GM19193 (cell line): ENCODE results near the gene CYLD.

Source experiments
- POLR2A ChIP-seq: IDR thresholded peaks from 4 replicates; pipeline ENCODE4 v1.6.1; 2011; ENCODE audit not compliant: insufficient read depth, insufficient read length; ENCODE audit errors: extremely low read depth

The CYLD gene

DNA sequence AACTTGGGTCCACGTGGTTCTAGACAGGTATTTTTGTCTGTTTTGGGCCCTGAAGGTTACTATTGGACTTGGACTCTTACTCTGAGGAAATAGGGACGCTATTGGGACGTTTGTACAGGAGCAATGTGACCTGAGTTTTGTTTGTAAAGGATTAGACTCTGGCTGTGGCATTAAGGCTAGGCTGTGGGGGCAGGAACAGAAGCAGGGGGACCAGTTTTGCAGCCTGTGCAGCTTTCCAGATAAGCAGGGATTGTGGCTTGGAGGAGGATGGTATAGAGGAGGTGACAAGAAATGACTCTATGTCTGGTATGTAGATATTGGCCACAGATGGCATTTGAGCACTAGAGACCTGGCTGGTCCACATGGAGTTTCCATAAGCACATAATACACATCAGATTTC lies 35.6 kb upstream of the CYLD start:
- TF ChIP-seq POLR2A, result no peak

DNA sequence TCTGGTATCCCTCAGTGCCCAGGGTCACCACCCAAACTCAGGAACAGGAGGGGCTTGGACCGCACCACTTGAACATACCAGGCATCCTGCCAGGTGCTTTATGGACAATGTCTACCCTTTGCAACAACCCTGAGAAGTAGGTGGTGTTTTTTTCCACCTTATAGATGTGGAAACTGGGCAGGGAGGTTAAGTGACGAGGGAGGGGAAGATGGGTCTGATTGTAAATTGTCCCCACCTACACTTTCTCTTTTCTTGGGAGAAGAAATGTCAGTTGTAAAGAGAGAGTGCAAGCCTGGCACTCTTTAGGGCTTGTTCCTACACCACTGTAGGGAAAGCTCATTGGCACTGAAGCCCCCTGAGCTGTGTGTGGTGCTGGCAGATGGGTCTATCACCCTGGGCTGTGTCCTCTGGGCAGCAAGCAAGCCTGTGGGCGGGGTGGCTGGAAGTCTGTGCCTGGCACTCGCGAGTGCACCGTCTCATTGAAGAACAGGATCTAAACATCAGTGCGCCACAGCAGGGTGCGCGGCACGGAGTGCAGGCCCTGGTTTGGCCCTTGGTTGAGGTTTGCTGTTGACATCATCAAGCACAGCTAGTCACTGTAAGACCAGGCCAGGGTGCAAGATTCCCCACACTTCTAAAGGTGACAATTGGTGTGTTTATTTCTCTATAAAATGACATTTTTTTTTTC lies 33.4 kb upstream of the CYLD start:
- no peak for TF ChIP-seq POLR2A

DNA sequence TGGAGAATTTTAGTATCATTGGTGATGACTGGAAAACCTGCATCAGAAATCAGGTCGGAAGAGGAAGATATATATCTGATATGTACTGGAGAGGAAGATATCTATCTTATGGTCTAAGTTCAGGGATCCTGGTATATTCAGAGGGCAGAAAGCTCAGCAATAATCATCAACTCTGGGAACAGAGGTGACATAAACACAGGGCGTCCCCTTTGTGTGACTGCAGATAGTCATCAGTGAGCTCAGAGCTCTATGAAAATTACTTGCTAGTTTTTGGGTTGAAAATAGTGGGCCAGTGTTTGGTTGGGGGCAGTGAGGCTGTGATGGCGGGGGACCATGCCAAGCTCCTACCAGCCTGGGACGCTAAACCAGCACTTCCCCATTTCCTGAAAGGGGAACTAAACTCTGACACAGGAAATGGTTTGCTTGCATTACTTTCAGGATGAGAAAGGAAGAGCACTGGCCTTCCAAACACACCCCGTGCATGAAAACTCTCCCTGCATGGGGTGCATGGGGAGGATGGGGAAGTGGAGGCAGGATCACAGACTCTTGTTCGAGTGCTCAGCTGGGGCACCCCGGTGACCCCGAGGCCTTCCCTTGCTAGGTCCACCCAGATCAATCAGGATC lies 32.7 kb upstream of the CYLD start:
- TF ChIP-seq POLR2A, result no peak

DNA sequence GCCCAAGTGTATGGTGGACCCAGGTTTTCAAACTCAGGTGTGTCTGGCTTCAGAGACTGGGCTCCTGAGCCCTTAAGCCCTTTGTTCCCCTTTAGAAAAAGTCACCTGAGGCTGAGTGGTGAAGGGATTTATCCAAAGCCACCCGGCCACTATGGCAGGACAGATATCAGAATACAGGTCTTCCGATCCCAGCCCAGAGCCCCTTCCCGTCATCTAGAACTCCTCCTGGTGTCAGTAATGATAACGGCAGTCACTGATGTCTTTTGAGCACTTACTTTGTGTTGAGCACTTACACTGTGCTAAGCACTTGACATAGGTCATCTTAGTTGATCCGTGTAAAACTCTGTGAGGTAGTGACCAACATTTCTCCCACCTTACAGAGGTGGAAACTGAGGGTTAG lies 31.9 kb upstream of the CYLD start:
- no peak for TF ChIP-seq POLR2A

DNA sequence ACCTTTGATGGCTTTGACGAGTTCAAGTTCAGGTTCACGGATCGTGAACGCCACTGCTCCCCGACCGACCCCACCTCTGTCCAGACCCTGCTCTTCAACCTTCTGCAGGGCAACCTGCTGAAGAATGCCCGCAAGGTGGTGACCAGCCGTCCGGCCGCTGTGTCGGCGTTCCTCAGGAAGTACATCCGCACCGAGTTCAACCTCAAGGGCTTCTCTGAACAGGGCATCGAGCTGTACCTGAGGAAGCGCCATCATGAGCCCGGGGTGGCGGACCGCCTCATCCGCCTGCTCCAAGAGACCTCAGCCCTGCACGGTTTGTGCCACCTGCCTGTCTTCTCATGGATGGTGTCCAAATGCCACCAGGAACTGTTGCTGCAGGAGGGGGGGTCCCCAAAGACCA lies 30.8 kb upstream of the CYLD start:
- TF ChIP-seq POLR2A, result no peak

DNA sequence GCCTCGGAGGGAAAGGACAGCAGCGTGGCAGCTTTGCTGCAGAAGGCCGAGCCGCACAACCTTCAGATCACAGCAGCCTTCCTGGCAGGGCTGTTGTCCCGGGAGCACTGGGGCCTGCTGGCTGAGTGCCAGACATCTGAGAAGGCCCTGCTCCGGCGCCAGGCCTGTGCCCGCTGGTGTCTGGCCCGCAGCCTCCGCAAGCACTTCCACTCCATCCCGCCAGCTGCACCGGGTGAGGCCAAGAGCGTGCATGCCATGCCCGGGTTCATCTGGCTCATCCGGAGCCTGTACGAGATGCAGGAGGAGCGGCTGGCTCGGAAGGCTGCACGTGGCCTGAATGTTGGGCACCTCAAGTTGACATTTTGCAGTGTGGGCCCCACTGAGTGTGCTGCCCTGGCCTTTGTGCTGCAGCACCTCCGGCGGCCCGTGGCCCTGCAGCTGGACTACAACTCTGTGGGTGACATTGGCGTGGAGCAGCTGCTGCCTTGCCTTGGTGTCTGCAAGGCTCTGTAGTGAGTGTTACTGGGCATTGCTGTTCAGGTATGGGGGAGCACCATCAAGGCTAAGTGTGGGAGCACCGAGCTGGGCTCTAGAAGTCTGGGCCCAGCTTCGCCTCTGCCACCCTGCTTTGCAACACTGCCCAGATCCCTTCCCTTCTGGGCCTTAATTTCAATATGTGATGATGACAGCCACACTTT lies 29.9 kb upstream of the CYLD start:
- TF ChIP-seq POLR2A, result no peak

DNA sequence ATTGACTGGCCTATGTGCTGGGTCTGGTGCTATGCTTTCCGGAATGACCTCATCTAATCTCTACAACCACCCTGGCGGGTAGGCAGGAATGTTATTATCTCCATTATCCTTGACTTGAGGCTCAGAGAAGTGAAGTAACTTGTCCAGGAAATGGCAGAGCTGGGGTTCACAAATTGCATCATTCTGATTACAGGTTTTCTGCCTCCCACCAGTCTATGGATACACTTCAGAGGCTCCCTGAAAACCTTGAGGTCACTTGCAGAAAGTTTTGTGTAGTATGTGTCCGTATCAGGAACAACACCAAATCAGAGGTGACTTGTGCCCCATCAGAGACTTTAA lies 29.4 kb upstream of the CYLD start:
- TF ChIP-seq POLR2A, result no peak

DNA sequence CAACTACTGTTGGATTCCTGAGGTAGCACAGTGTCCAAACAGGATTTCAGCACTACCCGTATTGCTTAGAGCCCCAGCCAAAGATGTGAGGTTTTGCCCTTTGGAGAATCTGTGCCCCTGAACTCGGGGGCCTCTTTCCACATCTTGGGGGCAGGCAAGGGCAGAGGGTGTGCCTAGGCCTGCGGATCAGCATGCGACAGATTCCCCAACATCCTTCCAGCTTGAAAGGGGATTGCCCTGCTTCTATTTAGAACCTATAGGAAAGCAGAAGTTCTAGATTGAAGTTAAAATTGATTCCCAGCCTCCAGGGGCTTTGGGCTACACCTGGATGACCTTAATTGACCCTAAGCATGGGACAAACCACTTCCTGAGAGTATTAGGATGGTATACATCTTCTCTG lies 28.9 kb upstream of the CYLD start:
- no peak for TF ChIP-seq POLR2A

DNA sequence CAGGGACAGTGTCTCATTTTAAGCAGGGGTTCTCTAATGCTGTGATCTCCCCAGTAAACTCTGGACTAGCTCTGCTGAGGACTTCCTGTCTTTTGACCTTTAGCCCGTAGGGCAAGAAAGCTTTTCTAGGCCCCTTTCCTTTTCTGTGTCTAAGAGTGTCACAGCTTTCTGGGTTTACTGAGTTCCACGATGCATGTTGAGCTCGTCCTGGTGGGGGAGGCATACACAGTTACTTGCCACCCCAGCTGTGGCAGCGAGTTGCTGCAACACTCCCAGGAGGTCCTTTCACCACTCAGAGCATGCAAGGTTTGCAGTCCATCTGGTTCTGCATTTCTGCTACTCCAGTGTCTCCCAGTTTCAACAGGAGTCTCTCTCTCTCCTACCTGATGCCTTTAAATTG lies 24.8 kb upstream of the CYLD start:
- no peak for TF ChIP-seq POLR2A

DNA sequence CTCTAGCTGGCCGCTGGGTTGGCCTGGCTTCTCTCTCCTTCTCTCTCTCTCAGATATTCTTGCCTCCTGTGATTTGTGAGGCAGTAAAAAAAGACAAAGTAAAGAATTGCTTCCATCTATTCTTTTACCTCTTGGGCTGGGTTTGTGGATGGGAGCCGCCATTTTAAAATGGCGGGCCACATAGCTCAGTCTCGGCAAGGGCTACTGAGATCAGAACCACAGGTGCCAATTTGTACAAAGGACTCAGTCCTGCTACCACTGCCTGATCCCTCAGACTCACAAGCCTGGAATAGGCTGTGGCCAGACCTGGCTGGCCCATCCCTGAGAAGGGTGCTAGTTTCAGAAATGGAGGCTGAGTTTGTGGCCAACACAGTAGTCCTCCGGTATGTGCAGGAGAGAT lies 24.4 kb upstream of the CYLD start:
- TF ChIP-seq POLR2A, result no peak

DNA sequence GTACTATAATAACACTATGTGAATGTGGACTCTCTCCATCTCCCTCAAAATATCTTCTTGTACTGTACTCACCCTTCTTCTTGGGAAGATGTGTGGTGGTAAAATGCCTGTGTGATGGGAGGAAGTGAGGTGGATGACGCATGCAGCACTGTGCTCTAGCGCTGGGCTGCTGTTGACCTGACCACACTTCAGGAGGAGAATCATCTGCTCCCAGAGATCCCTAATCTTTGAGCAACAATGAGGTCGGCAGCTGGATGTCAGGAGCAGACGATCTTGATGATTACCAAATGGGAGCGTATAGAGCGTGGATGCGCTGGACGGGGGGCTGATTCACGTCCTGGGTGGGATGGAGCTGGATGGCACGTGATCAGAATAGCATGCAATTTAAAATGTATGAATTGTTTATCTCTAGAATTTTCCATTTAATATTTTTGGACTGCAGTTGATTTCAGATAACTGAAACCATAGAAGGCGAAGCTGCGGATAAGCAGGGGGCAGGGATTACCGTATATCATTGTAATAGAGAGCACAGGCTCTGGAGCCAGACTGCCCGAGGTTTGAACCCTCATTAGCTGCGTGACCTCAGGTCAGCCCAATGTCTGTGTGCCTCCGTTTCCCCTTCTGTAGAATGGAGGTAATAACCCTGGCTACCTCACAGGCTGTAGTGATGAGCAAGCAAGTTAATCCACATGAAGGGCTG lies 23.7 kb upstream of the CYLD start:
- TF ChIP-seq POLR2A, result no peak

DNA sequence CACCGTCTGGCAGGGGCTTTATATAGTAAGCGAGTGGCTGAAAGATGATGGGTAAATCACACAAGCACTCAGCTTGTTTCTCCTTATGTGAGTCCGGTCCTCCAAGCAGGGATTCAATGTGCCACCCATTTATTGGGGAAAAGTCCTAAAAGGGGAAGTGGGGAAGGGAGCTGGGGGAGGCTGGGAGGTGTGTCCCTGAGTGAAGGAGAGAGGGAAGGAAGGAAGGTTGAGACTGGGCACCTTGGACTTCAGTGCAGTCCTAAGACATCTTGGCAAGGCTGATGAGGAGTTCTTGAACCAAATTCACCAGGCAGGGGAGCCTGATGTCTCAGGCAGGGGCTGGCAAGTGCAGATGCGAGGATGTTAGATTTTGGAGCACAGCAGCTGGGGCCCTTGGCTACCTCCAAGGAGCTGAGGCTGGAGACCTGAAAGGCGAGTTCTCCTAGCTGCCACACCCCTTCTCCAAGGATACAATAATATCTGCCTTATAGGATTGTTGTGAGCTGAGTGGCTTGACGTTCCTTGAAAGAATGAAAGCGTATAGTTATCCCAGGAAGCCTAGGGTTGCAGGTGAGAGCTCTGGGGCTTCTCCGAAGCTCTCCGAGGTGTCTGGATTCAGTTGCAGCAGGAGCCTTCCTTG lies 23.0 kb upstream of the CYLD start:
- TF ChIP-seq POLR2A, result no peak

DNA sequence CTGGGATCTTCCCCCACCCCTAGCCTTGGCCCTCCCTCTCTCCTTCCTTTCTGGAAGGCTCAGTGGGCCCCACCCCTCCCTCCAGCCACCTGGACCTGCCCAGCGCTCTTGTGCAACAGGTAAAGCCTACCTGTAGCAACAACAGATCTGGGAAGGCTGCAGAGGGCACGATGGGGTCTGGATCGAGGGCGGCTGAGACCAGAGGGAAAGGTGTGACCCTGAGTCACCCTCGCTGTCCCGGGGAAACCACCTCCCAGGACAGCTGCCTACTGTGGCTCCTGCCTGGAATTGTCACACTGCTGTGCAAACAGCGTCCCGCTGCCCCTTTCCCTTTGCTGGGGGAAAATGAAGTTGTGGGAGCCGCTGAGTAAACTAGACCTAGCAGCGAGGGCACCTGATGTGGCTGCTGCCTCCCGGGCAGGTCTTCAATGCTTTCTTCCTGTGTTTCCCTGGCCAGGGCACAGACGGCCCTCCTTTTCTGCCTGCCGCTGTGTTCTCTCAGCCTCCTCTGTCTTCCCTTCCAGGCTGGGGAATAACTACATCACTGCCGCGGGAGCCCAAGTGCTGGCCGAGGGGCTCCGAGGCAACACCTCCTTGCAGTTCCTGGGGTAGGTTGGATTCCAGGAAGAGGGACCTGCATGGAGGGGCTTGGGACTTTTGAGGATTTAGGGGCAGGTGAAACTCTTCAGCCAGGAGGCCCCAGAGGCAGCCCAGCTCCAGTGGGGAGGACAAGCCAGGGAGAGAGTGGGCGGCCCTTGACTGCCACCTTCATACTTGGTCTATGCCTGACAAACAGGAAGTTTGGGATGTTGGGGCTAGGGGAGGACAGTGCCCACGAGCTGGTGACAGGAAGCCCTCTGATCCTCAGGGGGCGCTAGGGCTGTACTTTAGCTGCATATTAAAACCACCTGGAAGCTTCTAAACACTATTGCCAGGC lies 22.2 kb upstream of the CYLD start:
- TF ChIP-seq POLR2A, result no peak
